ENCODE data around the gene ASPHD1.
"Not testable (repeated sequence)": the region's sequence is repeated elsewhere in the genome, so short reads cannot be mapped to it uniquely, and the experiment has no call there.

ASPHD1 gene, protein sequence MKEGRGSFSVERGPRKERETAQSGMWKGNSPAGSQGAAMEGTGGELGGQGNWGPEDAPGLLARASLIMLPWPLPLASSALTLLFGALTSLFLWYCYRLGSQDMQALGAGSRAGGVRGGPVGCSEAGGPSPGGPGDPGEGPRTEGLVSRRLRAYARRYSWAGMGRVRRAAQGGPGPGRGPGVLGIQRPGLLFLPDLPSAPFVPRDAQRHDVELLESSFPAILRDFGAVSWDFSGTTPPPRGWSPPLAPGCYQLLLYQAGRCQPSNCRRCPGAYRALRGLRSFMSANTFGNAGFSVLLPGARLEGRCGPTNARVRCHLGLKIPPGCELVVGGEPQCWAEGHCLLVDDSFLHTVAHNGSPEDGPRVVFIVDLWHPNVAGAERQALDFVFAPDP

DNA sequence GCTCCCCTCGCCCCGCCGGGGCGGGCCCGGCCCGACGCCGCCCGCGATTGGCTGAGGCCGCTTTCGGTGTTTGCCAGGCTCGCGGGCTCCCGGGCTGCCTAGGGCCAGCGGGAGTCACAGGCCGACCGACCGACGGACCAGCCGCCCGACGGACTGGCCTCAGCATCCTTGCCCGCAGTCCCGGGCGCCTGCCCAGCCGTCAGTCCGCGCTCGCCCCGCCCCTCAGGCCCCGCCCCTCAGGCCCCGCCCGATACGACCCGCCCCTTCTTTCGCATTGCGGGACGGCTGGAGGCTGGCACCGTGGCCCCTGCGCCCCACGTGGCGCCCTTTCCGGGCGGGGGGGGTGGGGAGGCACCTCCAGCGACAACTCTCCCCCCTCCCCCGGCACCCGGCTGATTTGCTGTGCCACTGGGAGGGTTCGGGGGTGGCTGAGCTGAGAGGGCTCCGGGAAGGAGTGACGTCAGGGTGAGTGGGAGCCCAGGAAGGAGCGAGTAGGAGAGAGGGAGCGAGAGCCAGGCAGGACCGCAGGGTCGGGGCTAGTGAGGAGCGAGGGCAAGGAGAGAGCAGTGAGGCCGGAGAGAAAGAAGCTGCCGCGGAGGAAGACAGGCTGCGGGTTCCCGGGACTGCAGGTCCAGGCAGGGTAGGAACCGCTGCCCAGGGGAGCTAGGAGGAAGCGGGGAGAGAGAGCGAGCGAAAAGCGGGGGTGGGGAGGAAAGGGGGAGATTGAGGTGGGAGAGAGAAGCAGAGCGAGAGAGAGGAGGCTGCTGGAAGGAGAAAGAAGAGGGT is at the start of gene ASPHD1:
Gene ASPHD1 (plus strand): TSS at position 387 of the 786 bp plus-strand sequence. CDS start 484 bp downstream, outside the sequence.
- DNase-seq = peak; percentile 49 to 81

DNA sequence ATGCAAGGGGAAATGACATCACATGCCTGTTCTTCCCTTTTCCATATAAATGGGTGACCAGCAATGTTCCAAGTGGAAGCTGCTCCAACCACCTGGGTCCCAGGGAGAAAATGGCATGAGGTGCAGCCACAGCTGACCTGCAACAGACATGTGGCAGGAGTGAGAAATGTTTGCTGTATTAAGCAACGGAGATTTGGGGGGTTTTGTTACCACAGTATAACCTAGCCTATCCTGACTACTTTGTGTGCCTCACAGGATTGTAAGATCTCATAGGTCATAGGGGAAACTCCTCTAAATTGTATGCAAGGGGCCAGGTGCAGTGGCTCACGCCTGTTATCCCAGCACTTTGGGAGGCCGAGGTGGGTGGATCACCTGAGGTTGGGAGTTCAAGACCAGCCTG is 49.3 kb upstream of the ASPHD1 start:
- no peak for DNase-seq

DNA sequence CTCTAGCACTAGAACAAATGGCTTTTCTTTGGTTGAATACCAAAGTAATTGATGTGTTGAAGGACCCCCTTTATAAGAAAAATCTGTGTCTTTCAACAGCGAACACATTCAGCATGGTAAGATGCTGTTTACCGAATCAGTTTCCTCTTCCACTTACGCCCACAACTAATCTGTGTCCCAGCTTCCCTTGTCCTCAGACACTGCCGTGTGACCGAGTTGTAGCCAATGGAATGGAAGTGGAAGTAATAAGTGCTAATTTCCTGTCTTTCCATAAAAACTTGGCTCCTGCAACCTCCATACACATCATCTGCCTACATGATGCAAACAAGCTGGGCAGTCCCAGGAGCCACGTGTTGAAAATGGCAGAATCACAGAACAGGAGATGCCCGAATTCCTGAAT is 47.6 kb upstream of the ASPHD1 start:
- no peak for DNase-seq

DNA sequence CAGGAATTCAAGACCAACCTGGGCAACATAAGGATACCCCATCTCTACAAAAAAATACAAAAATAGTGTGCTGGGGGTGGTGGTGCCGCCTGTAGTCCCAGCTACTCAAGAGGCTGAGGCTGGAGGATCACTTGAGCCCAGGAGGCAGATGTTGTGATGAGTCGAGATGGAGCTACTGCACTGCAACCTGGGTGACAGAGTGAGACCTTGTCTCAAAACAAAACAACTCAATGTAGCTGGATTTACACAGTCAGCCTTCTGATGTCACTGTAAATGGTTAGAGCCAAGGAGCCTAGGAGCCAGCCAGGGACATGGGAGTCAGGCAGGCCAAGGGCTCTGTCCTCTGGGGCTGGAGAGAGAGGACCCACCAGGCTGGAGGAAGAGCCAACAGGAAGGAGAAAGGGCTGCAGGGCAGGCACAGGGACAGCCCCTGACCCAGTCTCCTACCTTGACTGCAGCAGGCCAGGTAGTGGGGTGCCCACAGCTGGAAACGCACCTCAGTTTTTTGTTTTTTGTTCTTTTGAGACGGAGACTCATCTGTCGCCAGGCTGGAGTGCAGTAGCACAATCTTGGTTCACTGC is 45.7 kb upstream of the ASPHD1 start:
- DNase-seq = no peak

DNA sequence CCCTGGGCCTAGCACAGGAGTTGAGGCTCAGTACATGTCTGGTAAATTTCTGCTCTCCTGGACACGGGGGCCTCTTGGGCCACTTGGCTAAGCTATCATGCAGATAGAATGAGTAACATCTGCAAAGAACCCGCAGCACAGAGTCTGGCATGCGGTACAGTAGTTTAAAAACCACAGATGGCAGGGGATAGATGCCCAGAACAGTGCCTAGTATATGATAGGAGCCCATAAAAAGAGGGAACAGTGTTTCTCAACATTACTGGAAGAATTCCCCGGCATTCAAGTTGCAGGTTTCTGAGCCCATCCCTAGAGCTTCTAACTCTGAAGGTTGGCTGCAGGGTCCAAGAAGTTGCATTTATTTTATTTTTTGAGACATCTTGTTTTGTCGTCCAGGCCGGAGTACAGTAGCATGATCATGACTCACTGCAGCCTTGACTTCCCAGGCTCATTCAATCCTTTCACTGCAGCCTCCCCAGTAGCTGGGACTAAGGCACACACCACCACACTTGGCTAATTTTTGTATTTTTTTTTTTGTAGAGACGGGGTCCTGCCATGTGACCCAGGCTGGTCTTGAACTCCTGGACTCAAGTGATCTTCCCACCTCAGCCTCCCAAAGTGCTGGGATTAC is 43.0 kb upstream of the ASPHD1 start:
- DNase-seq = no peak

DNA sequence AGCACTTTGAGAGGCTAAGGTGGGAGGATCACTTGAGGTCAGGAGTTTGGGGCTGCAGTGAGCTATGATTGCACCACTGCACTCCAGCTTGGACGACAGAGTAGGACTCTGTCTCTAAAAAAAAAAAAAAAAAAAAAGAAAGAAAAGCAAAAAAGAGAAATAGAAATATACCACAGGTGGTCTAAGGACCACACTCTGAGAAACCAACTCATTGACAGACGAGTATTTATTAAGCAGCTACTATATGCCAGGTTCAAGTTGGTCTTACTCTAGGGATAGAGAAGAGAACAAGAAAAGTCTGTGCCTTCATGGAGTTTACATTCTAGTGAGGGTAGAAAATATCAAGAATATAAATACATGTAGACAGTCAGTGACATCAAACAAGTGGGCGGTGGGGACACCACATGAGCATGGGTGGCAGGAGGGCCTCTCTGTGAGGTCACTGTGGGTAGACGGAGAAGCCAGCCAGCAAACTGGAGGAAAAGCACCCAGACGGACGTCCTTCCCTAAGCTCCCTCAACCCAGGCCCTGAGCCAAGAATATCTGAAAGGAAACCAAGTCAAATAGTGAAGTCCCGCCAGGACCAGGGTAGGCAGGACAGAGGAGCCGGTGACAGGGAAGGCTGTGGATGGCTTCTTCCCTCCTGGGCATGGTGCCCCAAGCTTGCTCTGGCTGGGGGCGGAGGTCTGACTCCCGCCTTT is 42.0 kb upstream of the ASPHD1 start:
- no peak for DNase-seq

DNA sequence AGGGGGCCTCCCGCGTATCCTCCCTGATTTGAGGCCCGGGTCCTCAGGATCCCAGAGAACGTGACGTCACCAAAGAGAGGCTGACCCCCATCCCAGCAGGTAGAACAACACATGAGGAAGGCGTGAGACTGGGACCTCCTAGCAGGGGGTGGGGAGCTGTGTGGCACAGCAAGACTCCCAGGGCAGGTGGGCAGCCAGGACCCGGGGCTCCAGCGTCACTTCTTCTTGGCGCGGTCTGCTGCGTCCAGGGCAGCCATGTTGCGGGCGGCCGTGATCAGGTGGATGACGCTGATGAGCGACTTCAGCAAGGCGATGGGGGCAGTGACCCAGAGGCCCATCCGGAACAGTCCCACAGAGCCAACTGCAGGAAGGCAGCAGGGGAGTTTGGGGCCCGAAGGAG is 41.3 kb upstream of the ASPHD1 start:
- DNase-seq = no peak

DNA sequence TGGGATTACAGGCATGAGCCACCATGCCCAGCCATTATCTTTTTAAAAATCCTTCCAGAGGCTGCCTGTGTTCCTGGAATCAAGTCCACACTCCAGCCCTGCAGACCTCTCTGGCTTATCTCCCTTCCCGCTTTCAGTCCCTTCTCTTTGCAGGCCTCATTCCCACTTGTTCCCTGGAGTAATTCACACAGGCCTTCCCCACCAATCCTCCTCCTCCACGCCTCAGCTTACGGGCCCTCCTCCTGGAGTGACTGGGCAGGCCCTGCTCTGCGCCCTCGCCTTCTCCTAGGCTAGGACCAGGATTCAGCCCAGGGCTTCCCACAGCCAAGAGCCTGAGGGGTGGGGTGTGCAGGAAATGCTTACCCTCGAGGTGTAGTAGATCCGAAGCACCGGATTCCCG is 40.1 kb upstream of the ASPHD1 start:
- DNase-seq = no peak

DNA sequence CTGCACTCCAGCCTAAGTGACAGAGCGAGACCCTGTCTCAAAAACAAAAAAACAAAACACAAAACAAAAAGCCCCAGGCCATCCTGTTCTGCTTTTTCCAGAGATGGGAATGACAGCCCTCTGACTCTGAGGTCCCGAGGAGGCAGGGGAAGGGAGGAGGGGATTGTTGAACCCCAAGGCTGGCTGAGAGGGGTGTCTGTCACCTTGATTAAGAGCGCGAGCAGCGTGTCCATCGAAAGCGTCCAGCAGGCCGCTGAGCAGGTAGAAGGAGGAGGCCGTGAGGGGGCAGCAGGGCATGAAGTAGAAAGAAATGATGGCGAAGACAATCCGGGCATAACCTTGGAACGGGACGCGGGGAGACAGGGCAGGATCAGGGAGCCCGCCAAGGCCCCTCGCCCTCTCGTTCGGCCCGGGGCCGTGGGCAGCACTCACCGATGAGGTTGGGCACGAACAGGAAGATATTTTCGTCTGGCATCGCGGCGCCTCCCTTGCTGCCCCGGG is 37.9 kb upstream of the ASPHD1 start:
- DNase-seq = peak in 1 of 2 donors; percentile 15

DNA sequence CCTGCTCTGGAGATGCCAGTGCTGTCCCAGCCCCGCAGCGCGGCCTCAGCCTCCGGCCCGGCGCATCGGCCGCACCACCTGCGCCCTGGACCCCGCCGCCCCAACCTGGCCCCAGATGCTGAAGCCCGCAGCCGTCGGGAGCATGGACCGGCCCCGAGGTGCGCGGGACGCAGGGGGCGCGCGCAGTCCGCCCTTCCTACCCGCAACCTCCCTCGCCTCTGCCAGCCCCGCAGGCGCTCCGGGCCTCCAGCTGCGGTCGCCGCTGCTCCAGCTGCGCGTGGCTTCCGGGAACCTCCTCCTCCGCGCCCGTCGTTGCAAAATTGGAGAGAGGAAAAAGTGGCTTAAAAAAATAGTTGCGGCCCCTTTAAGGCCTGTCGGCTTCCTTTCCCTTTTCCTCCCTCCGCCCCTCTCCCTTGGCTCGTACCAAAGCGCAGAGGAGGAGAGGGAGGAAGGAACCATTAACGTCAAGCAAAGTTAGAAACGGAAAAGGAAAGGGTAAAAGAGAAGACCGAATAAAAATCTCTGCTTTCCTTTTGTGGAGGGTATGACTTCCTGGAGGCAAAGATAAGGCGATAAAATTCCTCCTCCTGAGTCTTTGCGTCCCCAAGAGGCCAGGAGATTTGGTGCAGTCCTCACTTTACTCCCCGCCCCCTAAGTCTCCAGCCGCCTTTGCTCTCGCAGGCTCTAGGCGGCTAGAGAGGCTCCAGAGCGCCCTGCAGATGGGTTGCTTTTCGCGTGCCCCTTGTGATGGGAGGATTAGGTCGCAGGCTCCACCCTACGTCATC is 37.2 kb upstream of the ASPHD1 start, which contains the start of gene CDIPT:
Gene CDIPT (minus strand): TSS at position 343 of the 785 bp plus-strand sequence. CDS start 369 bp downstream, outside the sequence.
- DNase-seq = peak; percentile 95 to 97

DNA sequence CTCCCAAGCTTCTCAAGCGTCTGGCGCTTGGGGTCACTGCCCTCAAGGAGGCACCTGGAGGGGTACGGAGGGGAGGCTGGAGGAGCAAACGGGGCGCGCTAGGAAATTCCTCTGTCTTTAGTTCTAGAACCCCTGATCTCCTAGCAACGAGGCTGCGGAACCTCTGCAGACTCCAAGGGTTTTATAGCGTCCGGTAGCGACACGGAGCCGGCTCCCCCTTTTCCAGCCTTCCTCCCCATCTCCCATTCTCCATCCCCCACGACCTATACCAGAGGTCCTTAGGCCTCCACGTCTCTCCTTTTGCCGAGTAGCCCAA is 36.7 kb upstream of the ASPHD1 start:
- no peak for DNase-seq

DNA sequence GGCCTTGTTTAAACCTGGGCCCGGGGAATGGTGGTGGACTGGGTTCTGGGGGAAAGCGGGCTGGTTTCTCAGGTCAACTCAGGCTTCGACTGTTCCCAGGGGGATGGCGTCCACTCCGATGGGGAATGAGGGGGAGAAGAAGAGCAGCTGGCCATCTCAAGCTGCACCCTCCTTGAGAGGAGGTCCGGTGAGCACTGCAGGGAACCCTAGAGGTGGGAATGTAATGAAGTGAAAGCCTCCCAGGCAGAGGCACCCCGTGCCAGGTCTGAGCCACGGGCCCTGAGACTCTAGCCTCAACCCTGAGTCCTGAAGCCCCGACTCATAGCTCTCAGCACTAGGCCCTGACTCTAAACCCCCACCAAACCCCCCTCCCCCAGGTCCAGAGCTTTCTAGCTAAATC is 36.1 kb upstream of the ASPHD1 start:
- DNase-seq = no peak

DNA sequence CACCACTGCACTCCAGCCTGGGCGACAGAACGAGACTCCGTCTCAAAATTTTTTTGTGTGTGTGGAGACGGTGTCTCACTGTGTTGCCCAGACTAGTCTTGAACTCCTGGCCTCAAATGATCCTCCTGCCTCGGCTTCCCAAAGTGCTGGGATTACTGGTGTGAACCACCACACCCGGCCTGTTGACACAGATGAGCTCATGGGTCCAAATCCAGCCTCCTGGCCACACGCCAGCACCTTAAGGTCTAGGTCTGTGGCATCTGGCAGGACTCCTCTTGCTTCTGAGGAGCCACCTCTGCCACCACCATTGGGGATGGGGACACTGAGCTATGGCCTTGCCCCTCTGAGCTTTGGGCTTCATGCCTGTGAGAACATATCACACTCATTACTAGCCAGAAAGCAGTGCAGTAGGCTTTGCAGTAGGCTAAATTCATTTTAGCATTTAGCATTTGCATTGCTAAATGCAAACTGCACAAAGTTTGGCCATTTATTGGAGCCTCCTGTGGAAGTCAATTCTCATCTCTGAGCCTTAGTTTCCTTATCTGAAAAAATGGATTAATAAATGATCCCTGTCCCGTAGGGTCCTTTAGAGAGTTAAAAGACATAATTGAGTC is 31.8 kb upstream of the ASPHD1 start:
- DNase-seq = no peak

DNA sequence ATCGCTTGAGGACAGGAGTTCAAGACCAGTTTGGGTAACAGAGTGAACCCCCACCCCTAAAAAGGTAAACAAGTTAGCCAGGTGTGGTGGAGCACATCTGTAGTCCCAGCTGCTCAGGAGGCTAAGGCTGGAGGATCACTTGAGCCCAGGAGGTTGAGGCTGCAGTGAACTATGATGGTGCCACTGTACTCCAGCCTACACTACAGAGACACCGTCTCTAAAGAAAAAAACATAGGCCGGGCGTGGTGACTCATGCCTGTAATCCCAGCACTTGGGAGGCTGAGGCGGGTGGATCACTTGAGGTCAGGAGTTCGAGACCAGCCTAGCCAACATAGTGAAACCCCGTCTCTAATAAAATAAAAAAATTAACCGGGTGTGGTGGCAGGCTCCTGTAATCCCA is 31.2 kb upstream of the ASPHD1 start:
- DNase-seq = not testable (repeated sequence)

DNA sequence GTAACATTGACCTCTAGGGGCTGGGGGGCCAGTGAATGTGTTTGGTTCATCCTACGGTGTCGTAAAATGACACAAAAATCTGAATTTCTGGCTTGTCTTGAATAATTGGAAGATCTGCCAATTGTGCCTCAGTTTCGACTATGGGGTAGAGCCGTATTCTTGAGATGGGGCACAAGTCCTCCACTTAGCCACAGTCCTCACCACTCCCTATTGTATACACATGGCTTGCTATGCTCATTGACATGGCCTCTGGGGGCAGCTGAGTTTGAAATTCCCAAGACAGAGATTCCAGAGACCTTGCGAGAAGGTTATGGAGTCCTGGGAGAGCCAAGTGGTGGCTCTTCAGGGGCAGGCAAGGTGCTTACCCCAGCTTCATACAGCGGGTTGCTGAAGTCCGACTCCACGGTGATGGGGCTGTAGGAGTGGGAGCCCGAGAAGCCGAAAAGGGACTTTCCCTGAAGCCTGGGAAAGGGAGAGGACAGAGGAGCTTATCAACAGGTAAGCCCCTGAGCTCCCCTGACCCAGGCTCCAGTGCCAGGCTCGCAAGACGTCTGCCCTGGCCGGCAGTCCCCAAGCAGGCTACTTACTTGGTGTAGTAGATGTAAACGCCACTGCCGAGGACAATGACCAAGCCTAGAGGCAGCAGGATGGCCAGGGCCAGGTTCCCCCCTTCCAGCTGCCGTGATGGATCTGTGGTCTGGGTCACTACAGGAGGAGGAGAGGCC is 28.3 kb upstream of the ASPHD1 start:
- DNase-seq = no peak

DNA sequence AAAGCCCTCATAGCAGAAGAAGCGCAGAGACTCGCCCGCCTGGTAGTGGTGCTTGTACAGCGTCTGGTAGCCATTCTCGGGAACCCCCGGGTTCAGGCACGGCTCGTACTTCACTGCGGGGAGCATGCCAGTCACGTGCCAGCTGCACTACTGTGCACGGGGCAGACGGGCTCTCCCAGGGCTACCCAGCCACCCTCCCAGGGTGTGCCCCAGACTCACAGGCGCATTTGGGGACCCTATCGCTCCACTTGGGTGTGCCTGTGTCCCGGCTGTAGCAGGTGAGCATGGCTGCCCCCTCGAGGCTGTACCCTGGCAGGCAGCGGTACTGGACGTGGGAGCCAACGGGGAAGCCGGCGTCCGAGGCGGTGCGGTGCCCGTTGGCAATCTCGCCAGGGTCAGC is 27.0 kb upstream of the ASPHD1 start:
- no peak for DNase-seq

DNA sequence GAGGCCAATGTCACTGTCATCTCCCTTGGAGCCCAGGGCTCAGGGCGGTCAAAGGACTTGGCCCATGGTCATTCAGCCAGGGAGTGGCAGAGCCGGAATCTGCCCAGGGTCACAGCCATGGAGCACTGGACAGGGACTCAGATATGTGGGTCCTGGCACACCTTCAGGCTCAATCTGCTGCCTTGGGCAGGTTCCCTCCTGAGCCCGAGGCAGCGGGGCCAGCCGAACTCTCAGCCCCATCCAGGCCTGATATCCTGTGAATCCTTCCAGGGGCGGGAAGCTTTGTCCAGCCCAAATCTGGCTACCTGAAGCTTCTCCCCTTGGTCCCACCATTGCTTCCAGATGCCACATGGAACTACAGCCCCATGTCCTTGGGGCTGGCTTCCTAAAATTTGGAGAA is 25.1 kb upstream of the ASPHD1 start:
- no peak for DNase-seq

DNA sequence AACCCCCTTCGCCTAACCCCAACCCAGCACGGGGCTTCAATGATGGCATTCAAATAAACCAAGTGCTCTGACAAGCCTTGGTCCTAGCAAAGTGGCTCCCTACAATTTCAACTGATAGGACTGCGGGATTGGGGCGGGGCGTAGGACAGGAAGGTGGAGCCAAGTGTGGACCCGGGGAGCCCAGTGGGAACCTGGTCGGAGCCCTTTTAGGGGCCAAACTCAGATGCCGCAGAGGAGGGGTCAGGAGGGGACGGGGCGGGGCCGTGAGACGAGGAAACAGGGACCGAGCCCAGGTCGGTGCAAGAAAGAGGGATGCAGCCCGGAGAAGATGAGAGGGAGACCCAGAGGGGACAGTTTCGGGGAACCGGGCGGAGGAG is 24.1 kb upstream of the ASPHD1 start:
- DNase-seq = no peak

DNA sequence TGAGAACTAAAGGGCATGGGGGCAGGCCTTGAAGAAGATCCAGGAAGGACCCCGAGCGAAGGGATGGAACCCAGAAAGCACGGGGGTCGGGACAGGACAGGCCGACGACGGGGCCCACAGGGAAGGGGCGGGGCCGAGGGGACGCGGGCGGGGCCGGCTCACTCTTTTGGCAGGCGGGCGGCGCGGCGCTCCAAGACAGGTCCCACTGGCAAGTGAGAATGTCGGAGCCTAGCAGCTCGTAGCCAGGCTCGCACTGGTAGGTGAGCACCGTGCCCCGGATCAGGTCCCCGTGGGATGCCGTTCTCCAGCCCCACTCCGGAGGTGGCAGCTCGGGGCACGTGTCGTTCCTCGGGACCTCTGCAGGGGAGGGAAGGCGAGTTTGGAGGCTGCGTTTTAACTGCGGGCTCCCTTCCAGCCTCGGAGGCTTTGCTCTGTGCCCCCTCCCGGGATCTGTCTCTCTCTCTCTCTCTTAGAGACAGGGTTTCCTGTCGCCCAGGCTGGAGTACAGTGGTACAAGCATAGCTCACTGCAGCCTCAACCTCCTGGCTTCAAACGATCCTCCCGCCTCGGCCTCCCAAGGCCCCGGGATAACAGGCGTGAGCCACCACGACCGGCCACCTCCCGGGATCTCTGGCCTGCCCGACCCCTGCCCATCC is 23.6 kb upstream of the ASPHD1 start:
- peak in 1 of 2 donors; percentile 35 for DNase-seq

Measured in CD4-positive, alpha-beta T cell treated with Interferon alpha-2 for 1 hour (primary cell).